HG03175 (cell line): Measurements from ENCODE around the gene RAB38.

Source experiments
- ATAC-seq: cut with Tn5 transposase; IDR thresholded peaks from one replicate; pipeline ENCODE4 v1.9.1; 2021; ENCODE audit warnings: mild to moderate bottlenecking, moderate library complexity; ENCODE audit not compliant: unreplicated experiment

RAB38 gene

DNA sequence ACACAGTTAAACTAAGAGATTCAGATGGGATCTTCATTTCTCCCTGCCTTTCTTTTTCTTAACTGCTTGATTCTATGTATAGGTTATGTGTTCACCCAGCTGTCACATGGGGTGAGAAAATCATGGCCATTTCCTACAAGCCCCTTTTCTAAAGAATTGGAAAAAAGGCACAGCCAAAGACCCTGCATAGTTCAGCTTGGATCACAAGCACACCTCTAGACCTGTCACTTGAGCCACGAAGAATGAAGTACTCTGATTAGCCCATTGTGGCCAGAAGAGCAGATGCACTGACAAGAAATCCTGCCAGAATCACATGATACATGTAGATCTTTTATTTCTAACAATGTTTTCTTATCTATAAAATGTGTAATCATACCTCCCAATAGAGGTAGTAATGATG lies 69.7 kb downstream of the RAB38 start:
- ATAC-seq, result no peak

DNA sequence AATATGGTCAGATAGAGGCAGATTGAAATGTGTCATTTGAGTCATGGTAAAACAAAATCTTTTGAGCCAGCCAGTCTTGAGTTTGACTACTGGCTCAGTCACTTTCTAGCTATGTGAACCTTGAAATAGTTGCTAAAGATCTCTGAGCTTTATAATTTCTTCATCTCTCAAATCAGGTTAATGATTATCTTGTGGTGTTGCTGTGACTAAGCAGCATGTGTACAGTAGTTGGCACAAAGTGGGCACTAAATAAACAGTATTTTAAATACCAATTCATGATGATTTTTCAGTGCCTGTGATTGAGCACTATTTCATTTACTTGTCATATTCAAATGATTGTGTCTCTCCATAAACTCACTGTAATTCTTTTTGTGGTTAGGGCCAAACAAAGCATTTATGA lies 70.8 kb downstream of the RAB38 start:
- ATAC-seq, result peak; percentile 55

DNA sequence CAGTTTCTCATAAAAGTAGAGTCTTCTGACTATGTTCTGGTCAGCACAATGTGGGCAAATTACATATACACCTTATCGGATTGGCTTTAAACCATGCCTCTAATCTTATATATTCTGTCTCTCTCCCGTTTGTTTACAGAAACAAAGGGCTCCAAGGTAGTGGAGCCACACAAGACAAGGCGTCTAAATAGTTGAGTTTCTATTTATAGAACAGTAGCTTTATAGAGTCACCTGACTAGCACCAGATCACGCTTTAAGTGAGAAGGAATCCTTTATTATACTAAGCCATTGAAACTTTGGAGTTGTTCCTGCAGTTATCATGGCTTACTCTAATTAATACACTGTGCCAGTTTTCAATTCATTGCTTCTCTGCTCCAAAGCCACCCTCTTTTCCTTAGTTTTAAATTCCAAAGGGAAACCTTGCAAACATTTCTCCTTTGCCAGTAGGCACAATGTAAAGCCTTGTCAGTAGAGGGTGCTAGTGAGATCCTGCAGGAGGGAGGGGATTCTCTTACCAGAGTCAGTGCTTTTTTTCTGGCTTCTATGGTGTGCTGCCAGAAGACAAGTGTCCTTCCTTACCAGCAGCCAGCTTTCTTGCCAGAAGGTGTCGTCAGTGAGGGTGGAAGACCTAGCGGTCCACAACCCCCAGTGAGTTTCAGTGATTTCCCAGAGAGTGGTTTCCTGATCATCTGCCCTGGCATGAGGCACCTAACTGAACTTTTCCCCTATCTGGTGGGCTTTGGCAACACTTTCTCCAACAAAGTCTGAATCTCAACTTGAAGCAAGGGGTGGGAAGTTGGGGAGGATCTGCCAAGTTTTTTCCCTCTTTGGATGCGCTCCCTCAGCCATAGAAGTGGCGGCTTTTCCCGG lies 71.7 kb downstream of the RAB38 start:
- peak; percentile 73 for ATAC-seq

GRCh38 chr11:88102598-88102934 lies 72.7 kb downstream of the RAB38 start:
- ATAC-seq, result no peak

- no peak for ATAC-seq
Measured at GRCh38 chr11:88101881-88102597, 73.2 kb downstream of the RAB38 start.

GRCh38 chr11:88100151-88100550 lies 75.1 kb downstream of the RAB38 start:
- no peak for ATAC-seq

DNA sequence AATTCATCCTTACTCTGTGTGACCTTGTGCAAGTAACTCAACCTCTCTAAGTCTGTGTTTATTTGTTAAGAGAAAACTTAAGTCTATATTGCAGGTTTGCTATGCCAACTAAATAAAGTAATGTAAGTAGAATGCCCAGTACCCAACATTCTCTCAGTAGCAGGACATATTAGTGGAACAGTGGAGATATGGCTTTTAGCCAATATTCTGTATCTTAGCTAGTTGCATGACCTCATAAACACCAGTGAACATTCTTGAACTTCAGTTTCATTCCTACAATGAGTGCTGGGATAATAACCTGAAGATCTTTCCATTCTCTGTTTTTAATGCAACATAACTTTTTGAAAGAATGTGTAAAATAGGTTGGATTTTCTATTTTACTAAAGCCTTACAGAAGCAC lies 77.0 kb downstream of the RAB38 start:
- no peak for ATAC-seq

GRCh38 chr11:88089134-88089533 lies 86.1 kb downstream of the RAB38 start:
- no peak for ATAC-seq

- no peak for ATAC-seq
Measured at GRCh38 chr11:88087337-88087736, 87.9 kb downstream of the RAB38 start.

- no peak for ATAC-seq
Measured at GRCh38 chr11:88086297-88086696, 88.9 kb downstream of the RAB38 start.

GRCh38 chr11:88070437-88070836 lies 104.8 kb downstream of the RAB38 start:
- no peak for ATAC-seq

GRCh38 chr11:88068848-88069554 lies 106.2 kb downstream of the RAB38 start:
- no peak for ATAC-seq

DNA sequence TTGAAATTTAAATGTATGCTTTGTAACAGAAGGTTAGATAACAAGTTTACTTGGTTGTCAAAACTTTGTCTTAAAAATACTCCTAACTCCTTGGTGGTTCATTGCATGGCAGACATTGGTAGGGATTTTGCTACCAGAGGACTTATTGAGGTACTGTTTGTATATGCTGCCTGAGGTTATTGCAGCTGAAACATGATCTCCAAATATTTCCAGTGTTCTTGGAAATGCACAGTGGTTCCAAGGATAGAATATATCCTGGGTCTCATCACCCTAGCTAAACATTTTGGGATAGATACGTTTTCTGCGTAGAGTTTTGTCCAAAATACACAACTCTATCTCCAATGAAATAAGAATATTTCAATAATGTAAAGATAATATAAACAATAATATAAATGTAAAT lies 109.2 kb downstream of the RAB38 start:
- ATAC-seq, result no peak

DNA sequence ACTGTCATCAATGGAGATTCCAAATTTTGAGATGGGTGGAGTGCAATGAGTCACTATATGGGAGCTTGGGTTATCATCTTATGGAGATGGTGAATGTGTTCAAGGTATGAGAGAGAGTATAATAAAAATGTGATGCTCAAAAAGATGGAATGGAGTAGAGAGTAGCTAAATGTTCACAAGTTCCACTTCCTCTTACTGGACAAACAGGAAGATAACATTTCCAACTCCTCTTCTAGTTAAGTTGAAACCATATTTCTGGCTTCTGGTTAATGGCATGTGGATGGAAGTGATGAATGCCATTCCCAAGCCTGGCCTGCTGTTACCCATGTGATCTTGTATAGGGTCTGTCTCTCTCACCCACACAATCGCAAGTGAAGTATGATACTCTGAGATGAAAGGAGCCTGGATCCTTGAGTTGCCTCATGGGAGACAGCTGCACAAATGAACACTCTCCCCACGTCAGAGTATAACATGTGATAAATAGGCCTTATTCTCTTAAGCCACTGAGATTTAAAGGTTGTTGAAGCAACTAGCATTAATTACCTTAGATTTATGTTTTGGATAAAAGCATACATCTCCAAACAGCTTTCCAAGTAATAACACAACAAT lies 111.0 kb downstream of the RAB38 start:
- no peak for ATAC-seq
